K562 (cell line): Measurements from ENCODE around the gene CAPN7. TPM values are rescaled to one million over a fixed set of nuclear protein-coding genes. Genes with fewer than 3 reads are reported as not detected.

Experiments
- CREBBP ChIP-seq: IDR thresholded peaks from one replicate; pipeline ENCODE4 v1.6.1; 2012; ENCODE audit warnings: low read depth, mild to moderate bottlenecking, control low read depth, inconsistent platforms, low read length
- DACH1 ChIP-seq: fragments of 450-650 bp; IDR thresholded peaks from 2 replicates; pipeline ENCODE4 v1.6.1; 2018; ENCODE audit not compliant: partially characterized antibody
- ELF2 ChIP-seq: fragments of 250-450 bp; sonication (Bioruptor Pico); IDR thresholded peaks from 2 replicates; pipeline ENCODE4 v1.5.0; 2021; ENCODE audit warnings: mild to moderate bottlenecking
- ERF ChIP-seq: fragments of 450-650 bp; formaldehyde crosslinking; IDR thresholded peaks from 2 replicates; pipeline ENCODE4 v1.4.0; 2020; ENCODE audit warnings: mild to moderate bottlenecking, mixed read lengths
- FOS ChIP-seq: IDR thresholded peaks from 3 replicates; pipeline ENCODE4 v1.6.1; 2011; ENCODE audit not compliant: insufficient read length; ENCODE audit errors: extremely low read depth
- HDGF ChIP-seq: fragments of 450-650 bp; IDR thresholded peaks from 2 replicates; pipeline ENCODE4 v1.6.1; 2016
- IRF2 ChIP-seq: sonication (generic); formaldehyde crosslinking; IDR thresholded peaks from 2 replicates; pipeline ENCODE4 v1.8.1; 2022; ENCODE audit warnings: mild to moderate bottlenecking, missing genetic modification reagents
- NEUROD1 ChIP-seq: fragments of 150-350 bp; IDR thresholded peaks from 2 replicates; pipeline ENCODE4 v1.6.1; 2014; ENCODE audit warnings: borderline replicate concordance, low read length, low read depth; ENCODE audit not compliant: partially characterized antibody
- POLR2H ChIP-seq: IDR thresholded peaks from 2 replicates; pipeline ENCODE4 v1.6.1; 2016; ENCODE audit warnings: missing genetic modification characterization, low read depth, mild to moderate bottlenecking, control low read depth, missing compliant biosample characterization, moderate library complexity
- SIN3B ChIP-seq: fragments of 450-650 bp; IDR thresholded peaks from 2 replicates; pipeline ENCODE4 v1.6.1; 2017; ENCODE audit warnings: low read depth, mild to moderate bottlenecking, moderate library complexity
- SNIP1 ChIP-seq: fragments of 450-650 bp; IDR thresholded peaks from 2 replicates; pipeline ENCODE4 v1.7.1; 2017; ENCODE audit warnings: low read depth, mild to moderate bottlenecking
- SPI1 ChIP-seq: IDR thresholded peaks from 2 replicates; pipeline ENCODE4 v1.6.1; 2011; ENCODE audit warnings: low read depth, low read length, control low read depth, borderline replicate concordance
- TARDBP ChIP-seq: fragments of 450-650 bp; IDR thresholded peaks from 2 replicates; pipeline ENCODE4 v1.6.1; 2016
- TBP ChIP-seq: optimal IDR thresholded peaks from 2 replicates; pipeline ENCODE3; 2011; ENCODE audit warnings: low read depth, low read length, improper control_type of control experiment
- ZNF197 ChIP-seq: fragments of 200-800 bp; sonication (Bioruptor generic); IDR thresholded peaks from 2 replicates; pipeline ENCODE4 v1.6.1; 2016; ENCODE audit warnings: low read depth, missing genetic modification characterization, missing compliant biosample characterization
- ZNF253 ChIP-seq: fragments of 250-450 bp; sonication (Bioruptor Pico); conservative IDR thresholded peaks from 2 replicates; pipeline ENCODE4 v1.6.1; 2021; ENCODE audit warnings: mild to moderate bottlenecking
- ZNF57 ChIP-seq: fragments of 450-650 bp; formaldehyde crosslinking; IDR thresholded peaks from 2 replicates; pipeline ENCODE4 v1.4.0; 2020; ENCODE audit warnings: mild to moderate bottlenecking, moderate library complexity
- polyA plus RNA-seq, 8 experiments: library from polyadenylated mRNA; depleted of rRNA in 4 of 8; stranded (reverse) in 5 of 8; unstranded in 3 of 8; fragments of >200 nt; fragmentation: Nextera tagmentation in 2 of 8; fragmentation: Illumina TruSeq in 1 of 8; extraction: Ambion mirVana in 2 of 8; extraction: Trizol in 1 of 8; gene quantifications; 2 replicates each; pipeline versions ENCODE4 v1.2.1 to v1.2.3, GENCODE V29; 2011 to 2014; ENCODE audit warnings: inconsistent platforms in 1 of 8, missing spikeins in 1 of 8
- total RNA-seq, 7 experiments: library from RNA; depleted of rRNA in 6 of 7; stranded (reverse); fragments of >200 nt in 6 of 7; fragmentation: Illumina TruSeq in 2 of 7; extraction: Trizol in 2 of 7; gene quantifications; 2 replicates each; pipeline versions ENCODE4 v1.2.1 to v1.2.3, GENCODE V29; 2011 to 2021; ENCODE audit warnings: low replicate concordance in 1 of 7
- TF ChIP-seq, protein P1 (sequence below): fragments of 250-450 bp; sonication (Bioruptor Pico); IDR thresholded peaks from 2 replicates; pipeline ENCODE4 v1.4.0; 2020
- TF ChIP-seq, protein P2 (sequence below): fragments of 450-650 bp; IDR thresholded peaks from 2 replicates; pipeline ENCODE4 v1.6.1; 2016
- TF ChIP-seq, protein P3 (sequence below), 2 experiments: fragments of 450-650 bp in 1 of 2; sonication (generic) in 1 of 2; formaldehyde crosslinking in 1 of 2; IDR thresholded peaks in 1 of 2; conservative IDR thresholded peaks in 1 of 2; 2 replicates each; pipeline versions ENCODE4 v1.6.1 to v1.8.1; 2016 to 2023; ENCODE audit warnings: mild to moderate bottlenecking in 2 of 2, moderate library complexity in 2 of 2, inconsistent platforms in 1 of 2, missing genetic modification reagents in 1 of 2
- TF ChIP-seq, protein P4 (sequence below), 3 experiments: IDR thresholded peaks in 2 of 3; conservative IDR thresholded peaks in 1 of 3; 2 replicates each; pipeline ENCODE4 v1.5.1; 2011 to 2012; ENCODE audit warnings: low read length in 3 of 3, mild to moderate bottlenecking in 3 of 3, control low read depth in 2 of 3, improper control_type of control experiment in 1 of 3, inconsistent platforms in 1 of 3, low read depth in 1 of 3, mixed read lengths in 1 of 3, moderate library complexity in 1 of 3; ENCODE audit not compliant: insufficient read depth in 2 of 3
- TF ChIP-seq, protein P5 (sequence below): fragments of 250-450 bp; sonication (Bioruptor Pico); IDR thresholded peaks from 2 replicates; pipeline ENCODE4 v1.5.0; 2020; ENCODE audit warnings: mild to moderate bottlenecking, borderline replicate concordance

CAPN7 gene
- total and polyA plus RNA-seq, 9 of the 15 experiments (the other 6 are each of a cell fraction or from before 2014, with no cell fraction given): 6.5 to 42.7 (median 32.7) TPM

DNA sequence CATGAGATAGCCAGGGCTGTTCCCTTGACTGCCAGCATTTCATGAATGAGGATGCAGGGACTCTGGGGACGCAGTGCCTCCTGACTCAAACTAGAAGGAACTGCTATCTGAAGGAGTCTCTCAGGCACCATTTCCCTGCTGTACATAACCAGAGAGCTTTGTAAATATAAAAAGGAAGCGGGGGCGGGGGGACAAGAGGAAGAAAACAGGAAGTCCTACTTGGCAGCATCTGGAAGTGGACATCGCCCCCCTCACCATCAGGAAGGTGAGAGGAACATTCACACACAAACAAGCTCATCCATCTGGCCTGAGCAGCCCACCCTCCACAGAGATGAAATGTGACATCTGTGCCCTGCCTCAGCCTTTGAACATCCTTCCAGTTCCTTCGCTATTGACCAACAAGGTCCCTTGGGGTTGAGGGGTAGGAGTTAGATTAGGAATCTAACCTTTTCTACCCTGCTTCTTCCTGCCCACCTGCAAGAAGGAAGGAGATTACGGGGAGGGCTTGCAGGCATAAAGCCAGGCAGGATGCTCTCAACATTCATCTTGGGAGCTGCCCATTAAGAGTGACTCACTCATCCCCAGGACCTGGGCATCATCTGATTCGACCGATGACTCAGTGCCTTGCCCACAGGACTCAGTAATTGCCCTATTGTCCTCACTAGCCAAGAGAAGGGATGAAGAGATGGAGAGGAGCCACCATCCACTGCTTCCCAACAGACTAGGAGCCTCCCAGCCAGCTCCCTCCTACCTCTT lies 94.5 kb downstream of the CAPN7 start (continued):
- TF ChIP-seq ERF (CRISPR knock-in tag) (no peak), ZNF57 (CRISPR knock-in tag) (no peak), POLR2H (tag) (no peak), SNIP1 (no peak), ZNF253 (CRISPR knock-in tag) (no peak), HDGF (no peak), FOS (peak; percentile 27), NEUROD1 (no peak), TARDBP (no peak), DACH1 (no peak), ZNF197 (CRISPR knock-in tag) (no peak), CREBBP (no peak), SIN3B (no peak), ELF2 (CRISPR knock-in tag) (no peak), IRF2 (no peak), TBP (no peak), SPI1 (peak; percentile 95)
- TF ChIP-seq, protein P1, sequence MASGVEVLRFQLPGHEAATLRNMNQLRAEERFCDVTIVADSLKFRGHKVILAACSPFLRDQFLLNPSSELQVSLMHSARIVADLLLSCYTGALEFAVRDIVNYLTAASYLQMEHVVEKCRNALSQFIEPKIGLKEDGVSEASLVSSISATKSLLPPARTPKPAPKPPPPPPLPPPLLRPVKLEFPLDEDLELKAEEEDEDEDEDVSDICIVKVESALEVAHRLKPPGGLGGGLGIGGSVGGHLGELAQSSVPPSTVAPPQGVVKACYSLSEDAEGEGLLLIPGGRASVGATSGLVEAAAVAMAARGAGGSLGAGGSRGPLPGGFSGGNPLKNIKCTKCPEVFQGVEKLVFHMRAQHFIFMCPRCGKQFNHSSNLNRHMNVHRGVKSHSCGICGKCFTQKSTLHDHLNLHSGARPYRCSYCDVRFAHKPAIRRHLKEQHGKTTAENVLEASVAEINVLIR (CRISPR knock-in tag): no peak
- TF ChIP-seq, protein P2, sequence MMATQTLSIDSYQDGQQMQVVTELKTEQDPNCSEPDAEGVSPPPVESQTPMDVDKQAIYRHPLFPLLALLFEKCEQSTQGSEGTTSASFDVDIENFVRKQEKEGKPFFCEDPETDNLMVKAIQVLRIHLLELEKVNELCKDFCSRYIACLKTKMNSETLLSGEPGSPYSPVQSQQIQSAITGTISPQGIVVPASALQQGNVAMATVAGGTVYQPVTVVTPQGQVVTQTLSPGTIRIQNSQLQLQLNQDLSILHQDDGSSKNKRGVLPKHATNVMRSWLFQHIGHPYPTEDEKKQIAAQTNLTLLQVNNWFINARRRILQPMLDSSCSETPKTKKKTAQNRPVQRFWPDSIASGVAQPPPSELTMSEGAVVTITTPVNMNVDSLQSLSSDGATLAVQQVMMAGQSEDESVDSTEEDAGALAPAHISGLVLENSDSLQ: no peak
- TF ChIP-seq, protein P3, sequence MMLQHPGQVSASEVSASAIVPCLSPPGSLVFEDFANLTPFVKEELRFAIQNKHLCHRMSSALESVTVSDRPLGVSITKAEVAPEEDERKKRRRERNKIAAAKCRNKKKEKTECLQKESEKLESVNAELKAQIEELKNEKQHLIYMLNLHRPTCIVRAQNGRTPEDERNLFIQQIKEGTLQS (IDR thresholded peaks at IDR 0.05): peak; percentile 83
- TF ChIP-seq, protein P3 (CRISPR knock-in tag; conservative IDR thresholded peaks at IDR 0.05): no peak
- TF ChIP-seq, protein P4, sequence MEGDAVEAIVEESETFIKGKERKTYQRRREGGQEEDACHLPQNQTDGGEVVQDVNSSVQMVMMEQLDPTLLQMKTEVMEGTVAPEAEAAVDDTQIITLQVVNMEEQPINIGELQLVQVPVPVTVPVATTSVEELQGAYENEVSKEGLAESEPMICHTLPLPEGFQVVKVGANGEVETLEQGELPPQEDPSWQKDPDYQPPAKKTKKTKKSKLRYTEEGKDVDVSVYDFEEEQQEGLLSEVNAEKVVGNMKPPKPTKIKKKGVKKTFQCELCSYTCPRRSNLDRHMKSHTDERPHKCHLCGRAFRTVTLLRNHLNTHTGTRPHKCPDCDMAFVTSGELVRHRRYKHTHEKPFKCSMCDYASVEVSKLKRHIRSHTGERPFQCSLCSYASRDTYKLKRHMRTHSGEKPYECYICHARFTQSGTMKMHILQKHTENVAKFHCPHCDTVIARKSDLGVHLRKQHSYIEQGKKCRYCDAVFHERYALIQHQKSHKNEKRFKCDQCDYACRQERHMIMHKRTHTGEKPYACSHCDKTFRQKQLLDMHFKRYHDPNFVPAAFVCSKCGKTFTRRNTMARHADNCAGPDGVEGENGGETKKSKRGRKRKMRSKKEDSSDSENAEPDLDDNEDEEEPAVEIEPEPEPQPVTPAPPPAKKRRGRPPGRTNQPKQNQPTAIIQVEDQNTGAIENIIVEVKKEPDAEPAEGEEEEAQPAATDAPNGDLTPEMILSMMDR (IDR thresholded peaks at IDR 0.05 in 2 of 3, conservative IDR thresholded peaks at IDR 0.05 in 1 of 3; ENCODE audit: insufficient read depth in 2 of 3, low read depth in 1 of 3, low read length in 3 of 3): peak in 1 of 3 experiments; percentile 31; a peak in 2 of 6 replicates
- TF ChIP-seq, protein P5, sequence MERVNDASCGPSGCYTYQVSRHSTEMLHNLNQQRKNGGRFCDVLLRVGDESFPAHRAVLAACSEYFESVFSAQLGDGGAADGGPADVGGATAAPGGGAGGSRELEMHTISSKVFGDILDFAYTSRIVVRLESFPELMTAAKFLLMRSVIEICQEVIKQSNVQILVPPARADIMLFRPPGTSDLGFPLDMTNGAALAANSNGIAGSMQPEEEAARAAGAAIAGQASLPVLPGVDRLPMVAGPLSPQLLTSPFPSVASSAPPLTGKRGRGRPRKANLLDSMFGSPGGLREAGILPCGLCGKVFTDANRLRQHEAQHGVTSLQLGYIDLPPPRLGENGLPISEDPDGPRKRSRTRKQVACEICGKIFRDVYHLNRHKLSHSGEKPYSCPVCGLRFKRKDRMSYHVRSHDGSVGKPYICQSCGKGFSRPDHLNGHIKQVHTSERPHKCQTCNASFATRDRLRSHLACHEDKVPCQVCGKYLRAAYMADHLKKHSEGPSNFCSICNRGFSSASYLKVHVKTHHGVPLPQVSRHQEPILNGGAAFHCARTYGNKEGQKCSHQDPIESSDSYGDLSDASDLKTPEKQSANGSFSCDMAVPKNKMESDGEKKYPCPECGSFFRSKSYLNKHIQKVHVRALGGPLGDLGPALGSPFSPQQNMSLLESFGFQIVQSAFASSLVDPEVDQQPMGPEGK (CRISPR knock-in tag): no peak
